ENCODE results near the gene KCNQ5.

The KCNQ5 gene

DNA sequence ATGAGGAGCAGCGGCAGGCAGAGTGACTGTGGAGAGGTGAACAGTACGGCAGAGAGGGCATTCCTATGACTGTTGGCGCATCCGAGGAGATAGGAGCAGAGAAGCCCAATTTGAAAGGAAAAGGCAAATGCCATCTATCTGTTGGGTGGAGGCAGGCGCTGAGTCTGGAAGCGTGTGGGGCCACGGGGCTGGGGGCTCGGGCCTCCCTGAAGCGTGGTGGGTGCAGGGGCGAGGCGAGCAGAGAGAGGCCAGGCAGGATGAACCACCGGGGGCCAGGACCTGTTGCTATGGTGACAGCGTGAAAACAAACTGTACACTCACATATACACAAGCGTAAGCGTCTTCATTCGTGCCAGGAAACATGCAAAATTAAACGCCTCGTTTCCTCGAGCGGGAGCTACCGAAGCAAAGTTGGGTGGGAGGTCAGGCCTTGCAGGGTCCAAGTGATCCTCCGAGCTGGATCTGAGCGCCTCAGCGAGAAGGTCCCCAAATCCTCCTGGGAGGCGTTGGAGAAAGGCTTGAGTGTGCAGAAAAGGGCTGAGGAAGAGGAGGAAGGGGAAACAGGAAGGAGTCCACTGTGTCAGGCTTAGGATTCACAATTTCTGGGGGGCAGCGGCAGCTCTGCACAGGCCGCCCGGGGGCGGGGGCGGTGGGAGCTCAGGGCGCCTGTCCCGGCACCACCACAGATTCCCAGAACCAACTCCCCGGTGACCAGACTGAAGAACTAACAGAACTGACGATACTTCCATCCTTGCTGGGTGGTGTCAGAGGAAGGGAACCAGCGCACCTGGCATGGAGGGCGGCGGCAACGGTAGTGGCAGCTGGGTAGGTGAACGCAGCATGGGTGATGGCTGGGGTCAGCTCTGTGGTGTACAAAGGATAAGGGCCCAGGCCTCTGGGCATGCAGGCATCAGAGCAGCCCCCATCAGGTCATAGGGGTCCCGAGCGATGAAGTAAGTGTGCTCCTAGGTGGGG lies 535.2 kb downstream of the KCNQ5 start:
- no peak overlapping the region for H3K4me3 ChIP-seq (ENCODE audit: low read length in 2 of 2)

DNA sequence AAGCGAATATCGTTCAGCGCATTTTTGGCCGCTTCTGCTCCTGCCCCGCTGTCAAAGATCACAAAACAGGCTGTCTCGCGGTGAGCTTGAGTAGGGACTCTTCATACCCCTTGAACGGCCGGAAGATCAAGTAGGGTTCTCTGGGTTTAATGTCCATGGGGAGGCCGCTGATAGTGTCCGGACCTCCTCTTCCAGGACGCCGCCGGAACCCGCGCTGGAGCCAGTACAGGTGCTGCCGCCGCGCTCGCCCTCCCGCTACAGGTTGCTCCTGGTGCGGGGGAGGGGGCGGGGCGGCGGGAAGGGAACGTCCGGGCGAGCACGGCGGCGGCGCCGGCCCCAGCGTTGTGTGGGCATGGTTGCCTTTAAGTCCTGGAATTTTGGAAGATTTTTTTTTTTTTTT lies 536.0 kb downstream of the KCNQ5 start:
- no peak overlapping the region for H3K9ac ChIP-seq (ENCODE audit: low read depth in 1 of 2, low read length in 2 of 2)
- no peaks in the 10 kb centered on the region for H3K4me1 ChIP-seq (ENCODE audit: control insufficient read depth in 2 of 2, insufficient read depth in 2 of 2, low read length in 2 of 2)
- no peak overlapping the region for H3K27ac ChIP-seq (ENCODE audit: low read depth in 2 of 2, low read length in 2 of 2)
- no peak overlapping the region for H3K4me3 ChIP-seq (ENCODE audit: low read length in 2 of 2)
- H3K36me3 ChIP-seq (ENCODE audit: control insufficient read depth in 2 of 2, insufficient read depth in 2 of 2, low read length in 2 of 2): no peaks in the 10 kb centered on the region
- no peaks in the 10 kb centered on the region for H3K9me3 ChIP-seq (ENCODE audit: control insufficient read depth in 2 of 2, low read length in 2 of 2)
- no peaks in the 10 kb centered on the region for H3K27me3 ChIP-seq (ENCODE audit: control insufficient read depth in 2 of 2, insufficient read depth in 2 of 2, low read length in 2 of 2)

More for the DNA sequence above, 535.2 kb downstream of the KCNQ5 start:
- Histone ChIP-seq H3K36me3 (ENCODE audit: control insufficient read depth in 2 of 2, insufficient read depth in 2 of 2, low read length in 2 of 2) (no peaks in the 10 kb centered on the region), H3K4me1 (ENCODE audit: control insufficient read depth in 2 of 2, insufficient read depth in 2 of 2, low read length in 2 of 2) (no peaks in the 10 kb centered on the region), H3K9me3 (ENCODE audit: control insufficient read depth in 2 of 2, low read length in 2 of 2) (no peaks in the 10 kb centered on the region), H3K27me3 (ENCODE audit: control insufficient read depth in 2 of 2, insufficient read depth in 2 of 2, low read length in 2 of 2) (no peaks in the 10 kb centered on the region), H3K27ac (ENCODE audit: low read depth in 2 of 2, low read length in 2 of 2) (no peak overlapping the region), H3K9ac (ENCODE audit: low read depth in 1 of 2, low read length in 2 of 2) (no peak overlapping the region)

DNA sequence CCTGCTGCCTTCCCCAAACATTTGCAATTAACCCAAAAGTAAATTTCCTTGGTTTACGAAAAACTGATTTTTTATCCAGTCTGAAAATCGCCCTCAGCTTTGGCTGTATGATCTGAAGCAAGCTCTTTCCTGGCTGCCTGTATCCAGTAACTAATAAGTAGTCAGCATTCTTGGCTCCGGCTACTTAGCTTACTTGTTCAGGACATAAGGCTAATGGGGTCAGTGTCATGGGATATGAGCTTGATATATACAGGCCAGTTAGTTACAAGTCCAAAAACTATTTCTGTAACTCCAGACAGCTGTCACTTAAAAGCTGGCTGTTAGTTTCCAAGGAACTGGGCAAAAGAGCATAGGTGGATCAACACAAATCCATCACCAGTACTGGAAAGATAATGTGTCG lies 547.2 kb downstream of the KCNQ5 start:
- Histone ChIP-seq H3K36me3 (ENCODE audit: control insufficient read depth in 2 of 2, insufficient read depth in 2 of 2, low read length in 2 of 2) (no peaks in the 10 kb centered on the region), H3K27me3 (ENCODE audit: control insufficient read depth in 2 of 2, insufficient read depth in 2 of 2, low read length in 2 of 2) (no peaks in the 10 kb centered on the region), H3K4me3 (ENCODE audit: low read length in 2 of 2) (no peak overlapping the region), H3K27ac (ENCODE audit: low read depth in 2 of 2, low read length in 2 of 2) (no peak overlapping the region), H3K4me1 (ENCODE audit: control insufficient read depth in 2 of 2, insufficient read depth in 2 of 2, low read length in 2 of 2) (no peaks in the 10 kb centered on the region), H3K9ac (ENCODE audit: low read depth in 1 of 2, low read length in 2 of 2) (no peak overlapping the region), H3K9me3 (ENCODE audit: control insufficient read depth in 2 of 2, low read length in 2 of 2) (no peaks in the 10 kb centered on the region)

DNA sequence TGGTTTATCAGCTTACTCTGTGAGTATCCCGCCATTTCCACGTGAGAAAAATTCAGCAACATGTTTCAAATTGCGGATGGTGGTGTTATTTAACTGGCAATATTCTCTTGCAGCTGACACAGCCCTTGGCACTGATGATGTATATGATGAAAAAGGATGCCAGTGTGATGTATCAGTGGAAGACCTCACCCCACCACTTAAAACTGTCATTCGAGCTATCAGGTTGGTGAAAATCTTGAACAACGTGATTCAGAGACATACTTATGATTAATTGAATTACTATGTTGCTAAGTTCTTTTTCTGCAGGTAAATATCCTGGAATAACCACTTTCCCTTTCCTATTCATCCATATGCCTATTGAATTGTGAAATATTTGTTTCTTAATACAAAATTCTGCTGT lies 547.8 kb downstream of the KCNQ5 start:
- no peaks in the 10 kb centered on the region for H3K4me1 ChIP-seq (ENCODE audit: control insufficient read depth in 2 of 2, insufficient read depth in 2 of 2, low read length in 2 of 2)
- H3K36me3 ChIP-seq (ENCODE audit: control insufficient read depth in 2 of 2, insufficient read depth in 2 of 2, low read length in 2 of 2): no peaks in the 10 kb centered on the region
- no peaks in the 10 kb centered on the region for H3K27me3 ChIP-seq (ENCODE audit: control insufficient read depth in 2 of 2, insufficient read depth in 2 of 2, low read length in 2 of 2)
- no peak overlapping the region for H3K9ac ChIP-seq (ENCODE audit: low read depth in 1 of 2, low read length in 2 of 2)
- H3K9me3 ChIP-seq (ENCODE audit: control insufficient read depth in 2 of 2, low read length in 2 of 2): no peaks in the 10 kb centered on the region
- H3K27ac ChIP-seq (ENCODE audit: low read depth in 2 of 2, low read length in 2 of 2): no peak overlapping the region
- no peak overlapping the region for H3K4me3 ChIP-seq (ENCODE audit: low read length in 2 of 2)

DNA sequence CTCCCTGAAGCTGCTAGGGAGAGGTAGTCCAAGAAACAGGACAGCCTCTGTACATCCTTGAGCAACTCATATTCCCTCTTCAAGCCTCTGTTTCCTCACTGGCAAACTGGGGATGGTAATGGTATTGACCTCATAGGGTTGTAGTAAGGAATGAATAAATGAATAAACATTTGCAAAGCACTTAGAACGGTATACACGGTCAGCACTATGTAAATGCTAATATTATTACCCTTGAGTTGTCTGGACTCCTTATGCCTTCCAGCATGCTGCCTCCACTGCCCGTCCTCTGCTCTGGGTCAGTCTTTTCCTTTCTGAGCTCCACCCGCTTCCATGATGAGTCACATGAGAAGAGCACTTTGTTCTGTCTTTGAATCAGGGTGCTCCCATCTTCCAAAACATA lies 552.8 kb downstream of the KCNQ5 start:
- H3K9me3 ChIP-seq (ENCODE audit: control insufficient read depth in 2 of 2, low read length in 2 of 2): no peaks in the 10 kb centered on the region
- H3K36me3 ChIP-seq (ENCODE audit: control insufficient read depth in 2 of 2, insufficient read depth in 2 of 2, low read length in 2 of 2): no peaks in the 10 kb centered on the region
- no peaks in the 10 kb centered on the region for H3K27me3 ChIP-seq (ENCODE audit: control insufficient read depth in 2 of 2, insufficient read depth in 2 of 2, low read length in 2 of 2)
- H3K4me1 ChIP-seq (ENCODE audit: control insufficient read depth in 2 of 2, insufficient read depth in 2 of 2, low read length in 2 of 2): no peaks in the 10 kb centered on the region
- no peak overlapping the region for H3K9ac ChIP-seq (ENCODE audit: low read depth in 1 of 2, low read length in 2 of 2)
- no peak overlapping the region for H3K4me3 ChIP-seq (ENCODE audit: low read length in 2 of 2)
- H3K27ac ChIP-seq (ENCODE audit: low read depth in 2 of 2, low read length in 2 of 2): no peak overlapping the region

DNA sequence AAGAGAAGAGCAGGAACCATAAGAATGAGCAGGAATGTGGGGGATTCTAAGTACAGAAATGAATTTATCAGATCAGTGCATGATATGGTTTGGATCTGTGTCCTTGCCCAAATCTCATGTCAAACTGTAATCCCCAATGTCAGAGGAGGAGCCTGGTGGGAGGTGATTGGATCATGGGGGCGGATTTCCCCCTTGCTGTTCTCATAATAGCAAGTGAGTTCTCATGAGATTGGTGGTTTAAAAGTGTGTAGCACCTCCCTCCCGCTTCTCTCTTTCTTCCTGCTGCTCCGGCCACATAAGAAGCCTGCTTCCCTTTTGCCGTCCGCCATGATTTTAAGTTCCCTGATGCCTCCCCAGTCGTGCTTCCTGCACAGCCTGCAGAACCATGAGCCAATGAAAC lies 554.2 kb downstream of the KCNQ5 start:
- Histone ChIP-seq H3K4me3 (ENCODE audit: low read length in 2 of 2) (no peak overlapping the region), H3K27ac (ENCODE audit: low read depth in 2 of 2, low read length in 2 of 2) (no peak overlapping the region), H3K4me1 (ENCODE audit: control insufficient read depth in 2 of 2, insufficient read depth in 2 of 2, low read length in 2 of 2) (no peaks in the 10 kb centered on the region), H3K9ac (ENCODE audit: low read depth in 1 of 2, low read length in 2 of 2) (no peak overlapping the region), H3K9me3 (ENCODE audit: control insufficient read depth in 2 of 2, low read length in 2 of 2) (no peaks in the 10 kb centered on the region), H3K36me3 (ENCODE audit: control insufficient read depth in 2 of 2, insufficient read depth in 2 of 2, low read length in 2 of 2) (no peaks in the 10 kb centered on the region), H3K27me3 (ENCODE audit: control insufficient read depth in 2 of 2, insufficient read depth in 2 of 2, low read length in 2 of 2) (no peaks in the 10 kb centered on the region)

DNA sequence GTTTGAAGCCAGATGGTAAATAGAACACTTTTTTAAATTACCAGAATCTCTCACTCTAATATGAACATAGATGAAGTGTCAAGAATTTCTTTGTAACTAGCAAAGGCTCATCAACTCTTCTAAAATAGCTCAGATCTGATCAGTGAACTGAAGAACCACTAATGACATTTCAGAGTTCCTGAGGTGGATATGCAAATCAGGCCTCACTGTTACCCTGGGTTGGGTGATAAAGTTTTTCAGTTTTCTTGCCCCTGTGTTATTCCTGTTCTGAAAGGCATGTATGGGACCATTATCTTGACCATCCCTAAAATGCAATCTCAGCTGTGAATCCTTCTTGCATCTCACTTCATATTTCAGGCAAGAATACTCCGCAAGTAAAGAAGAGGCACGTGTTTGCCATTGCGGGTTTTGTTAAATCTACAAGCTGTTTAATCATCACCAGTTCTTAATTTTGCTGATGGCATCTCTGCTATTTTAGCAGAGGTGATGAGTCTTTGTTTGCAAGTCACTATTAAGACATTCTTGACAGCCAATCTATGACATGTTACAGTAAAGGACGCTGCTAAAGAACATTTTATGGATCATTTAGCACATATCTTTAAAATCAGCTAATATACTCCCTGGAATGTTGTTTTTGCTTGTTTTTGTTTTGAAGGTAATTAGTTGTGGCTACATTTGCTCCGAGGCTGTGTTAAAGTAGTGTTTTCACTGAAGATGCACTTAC lies 555.5 kb downstream of the KCNQ5 start:
- Histone ChIP-seq H3K36me3 (ENCODE audit: control insufficient read depth in 2 of 2, insufficient read depth in 2 of 2, low read length in 2 of 2) (no peaks in the 10 kb centered on the region), H3K9me3 (ENCODE audit: control insufficient read depth in 2 of 2, low read length in 2 of 2) (no peaks in the 10 kb centered on the region), H3K27ac (ENCODE audit: low read depth in 2 of 2, low read length in 2 of 2) (no peak overlapping the region), H3K4me3 (ENCODE audit: low read length in 2 of 2) (no peak overlapping the region), H3K27me3 (ENCODE audit: control insufficient read depth in 2 of 2, insufficient read depth in 2 of 2, low read length in 2 of 2) (no peaks in the 10 kb centered on the region), H3K4me1 (ENCODE audit: control insufficient read depth in 2 of 2, insufficient read depth in 2 of 2, low read length in 2 of 2) (no peaks in the 10 kb centered on the region), H3K9ac (ENCODE audit: low read depth in 1 of 2, low read length in 2 of 2) (no peak overlapping the region)

DNA sequence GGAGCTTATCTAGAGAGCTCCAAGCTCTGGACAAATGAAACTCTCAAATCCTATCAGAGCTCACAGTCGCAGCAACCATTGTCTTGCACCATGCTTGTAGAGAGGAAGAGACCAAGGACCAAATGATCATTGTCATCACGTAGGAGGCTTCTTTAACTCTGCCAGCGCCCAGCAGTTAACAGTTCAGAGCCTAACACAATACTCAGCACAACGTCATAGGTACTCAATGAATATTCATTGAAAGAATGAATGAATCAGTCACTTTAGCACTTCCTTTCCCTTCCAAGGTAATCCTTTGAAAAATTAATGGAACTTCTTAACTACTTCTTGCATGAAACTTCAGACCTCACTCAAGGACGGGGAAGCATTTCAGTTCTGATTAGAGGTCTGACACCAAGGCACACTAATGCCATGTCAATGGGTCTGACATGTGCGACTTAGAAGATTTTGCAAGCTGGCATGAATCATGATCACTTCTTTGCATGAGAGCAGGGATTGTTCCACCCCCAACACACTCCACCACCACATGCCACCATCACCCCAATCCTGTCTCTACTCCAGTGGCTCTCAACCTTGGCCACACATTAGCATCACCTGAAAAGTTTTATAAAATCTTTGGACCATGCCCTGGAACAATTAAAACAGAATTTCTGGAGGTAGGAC lies 558.3 kb downstream of the KCNQ5 start:
- no peaks in the 10 kb centered on the region for H3K36me3 ChIP-seq (ENCODE audit: control insufficient read depth in 2 of 2, insufficient read depth in 2 of 2, low read length in 2 of 2)
- H3K4me3 ChIP-seq (ENCODE audit: low read length in 2 of 2): no peak overlapping the region
- no peaks in the 10 kb centered on the region for H3K27me3 ChIP-seq (ENCODE audit: control insufficient read depth in 2 of 2, insufficient read depth in 2 of 2, low read length in 2 of 2)

DNA sequence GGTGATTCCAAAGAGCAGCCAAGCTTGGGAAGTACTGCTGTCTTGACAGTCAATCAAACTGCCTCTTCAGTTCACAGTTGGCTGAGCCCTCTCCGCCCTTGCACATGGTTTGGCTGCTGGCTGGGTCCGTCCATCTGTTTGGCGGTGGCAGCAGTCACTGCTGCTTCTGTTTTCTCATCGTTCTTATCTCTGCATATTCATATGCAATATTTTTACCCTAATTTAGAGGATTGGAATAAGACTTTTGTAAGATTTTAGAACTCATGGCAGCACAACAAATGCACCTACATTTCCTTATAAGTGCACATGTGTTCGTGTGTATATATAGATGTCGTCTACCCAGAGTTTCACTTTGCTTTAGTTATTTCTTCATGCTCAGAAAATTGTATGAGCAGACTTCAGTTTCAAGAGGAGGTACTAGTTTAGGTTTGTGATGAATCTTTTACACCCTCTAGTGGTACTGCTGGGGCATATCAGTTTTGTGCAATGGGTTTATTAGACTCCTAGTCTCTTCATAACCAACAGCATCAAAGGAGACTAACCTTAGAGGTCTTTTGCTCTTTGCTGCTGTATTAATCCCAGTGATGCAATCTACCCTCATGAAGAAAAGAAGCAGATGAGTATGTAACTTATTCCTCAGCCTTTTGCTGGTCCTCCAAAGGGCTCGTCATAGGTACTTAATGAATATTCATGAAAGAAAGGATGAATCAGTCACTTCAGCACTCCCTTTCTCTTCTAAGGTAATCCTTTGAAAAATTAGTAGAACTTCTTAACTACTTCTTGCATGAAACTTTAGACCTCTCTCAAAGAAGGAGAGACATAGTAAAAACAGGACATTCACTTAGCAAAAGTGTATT lies 559.1 kb downstream of the KCNQ5 start:
- H3K9me3 ChIP-seq (ENCODE audit: control insufficient read depth in 2 of 2, low read length in 2 of 2): no peaks in the 10 kb centered on the region
- no peak overlapping the region for H3K9ac ChIP-seq (ENCODE audit: low read depth in 1 of 2, low read length in 2 of 2)
- no peaks in the 10 kb centered on the region for H3K4me1 ChIP-seq (ENCODE audit: control insufficient read depth in 2 of 2, insufficient read depth in 2 of 2, low read length in 2 of 2)
- peak overlapping the region in 1 of 2 donors; percentile 61 for H3K4me3 ChIP-seq (ENCODE audit: low read length in 2 of 2)
- no peaks in the 10 kb centered on the region for H3K27me3 ChIP-seq (ENCODE audit: control insufficient read depth in 2 of 2, insufficient read depth in 2 of 2, low read length in 2 of 2)
- no peaks in the 10 kb centered on the region for H3K36me3 ChIP-seq (ENCODE audit: control insufficient read depth in 2 of 2, insufficient read depth in 2 of 2, low read length in 2 of 2)
- H3K27ac ChIP-seq (ENCODE audit: low read depth in 2 of 2, low read length in 2 of 2): no peak overlapping the region

More for the DNA sequence above, 558.3 kb downstream of the KCNQ5 start:
- no peaks in the 10 kb centered on the region for H3K9me3 ChIP-seq (ENCODE audit: control insufficient read depth in 2 of 2, low read length in 2 of 2)
- H3K4me1 ChIP-seq (ENCODE audit: control insufficient read depth in 2 of 2, insufficient read depth in 2 of 2, low read length in 2 of 2): no peaks in the 10 kb centered on the region
- no peak overlapping the region for H3K27ac ChIP-seq (ENCODE audit: low read depth in 2 of 2, low read length in 2 of 2)
- H3K9ac ChIP-seq (ENCODE audit: low read depth in 1 of 2, low read length in 2 of 2): no peak overlapping the region
